ENCODE data around the gene CLIP1.
A peak's percentile ranks its signal among the peaks of the same experiment; 100 is the strongest.
"Not testable (repeated sequence)": the region's sequence is repeated elsewhere in the genome, so short reads cannot be mapped to it uniquely, and the experiment has no call there.

CLIP1 gene

GRCh38 chr12:122421821-122422729 is at the start of gene CLIP1:
TSS of gene CLIP1 (minus strand) at chr12:122422669. CDS start at chr12:122380452, 42,217 bp downstream.
- DNase-seq, result peak; percentile 44 to 46

GRCh38 chr12:122471324-122472226 is 49.1 kb upstream of the CLIP1 start:
- no peak for DNase-seq

- not testable (repeated sequence) for DNase-seq
Observed at GRCh38 chr12:122470576-122470975, 48.1 kb upstream of the CLIP1 start.

- DNase-seq, result not testable (repeated sequence)
Observed at GRCh38 chr12:122469856-122470255, 47.4 kb upstream of the CLIP1 start.

GRCh38 chr12:122467983-122468382 is 45.5 kb upstream of the CLIP1 start:
- no peak for DNase-seq

GRCh38 chr12:122464317-122465042 is 42.0 kb upstream of the CLIP1 start:
- not testable (repeated sequence) for DNase-seq

GRCh38 chr12:122460641-122461040 is 38.2 kb upstream of the CLIP1 start:
- no peak for DNase-seq

- DNase-seq, result no peak
Observed at GRCh38 chr12:122460061-122460460, 37.6 kb upstream of the CLIP1 start.

- DNase-seq, result no peak
Observed at GRCh38 chr12:122459211-122459610, 36.7 kb upstream of the CLIP1 start.

- no peak for DNase-seq
Observed at GRCh38 chr12:122458105-122459035, 35.9 kb upstream of the CLIP1 start.

GRCh38 chr12:122457627-122458026 is 35.2 kb upstream of the CLIP1 start:
- DNase-seq, result no peak

- DNase-seq, result no peak
Observed at GRCh38 chr12:122454739-122455138, 32.3 kb upstream of the CLIP1 start.

- DNase-seq, result no peak
Observed at GRCh38 chr12:122454250-122454721, 31.8 kb upstream of the CLIP1 start.

GRCh38 chr12:122452701-122453285 is 30.3 kb upstream of the CLIP1 start:
- no peak for DNase-seq

GRCh38 chr12:122449317-122449716 is 26.8 kb upstream of the CLIP1 start:
- DNase-seq, result no peak

- DNase-seq, result not testable (repeated sequence)
Observed at GRCh38 chr12:122447825-122448224, 25.4 kb upstream of the CLIP1 start.

GRCh38 chr12:122446390-122446789 is 23.9 kb upstream of the CLIP1 start:
- DNase-seq, result not testable (repeated sequence)

- not testable (repeated sequence) for DNase-seq
Observed at GRCh38 chr12:122444071-122444470, 21.6 kb upstream of the CLIP1 start.

- not testable (repeated sequence) for DNase-seq
Observed at GRCh38 chr12:122438822-122439221, 16.4 kb upstream of the CLIP1 start.

- DNase-seq, result no peak
Observed at GRCh38 chr12:122437656-122438121, 15.2 kb upstream of the CLIP1 start.

- no peak for DNase-seq
Observed at GRCh38 chr12:122435186-122435585, 12.7 kb upstream of the CLIP1 start.

Measured in stimulated activated CD4-positive, alpha-beta T cell treated with anti-CD3 and anti-CD28 coated beads, Interleukin-2, amount 100 ng/mL, for 48 hours (primary cell).